Metanephros (tissue), 1 donor: ENCODE data around the gene SLC13A3. TPM values are rescaled to one million over a fixed set of nuclear protein-coding genes. Genes with fewer than 3 reads are reported as not detected.

Experiments used
- total RNA-seq: library from RNA; depleted of rRNA; stranded (reverse); fragments of >200 nt; gene quantifications from one replicate; pipeline ENCODE4 v1.2.3, GENCODE V29; 2014

Gene SLC13A3
- 13.5 TPM for total RNA-seq

DNA sequence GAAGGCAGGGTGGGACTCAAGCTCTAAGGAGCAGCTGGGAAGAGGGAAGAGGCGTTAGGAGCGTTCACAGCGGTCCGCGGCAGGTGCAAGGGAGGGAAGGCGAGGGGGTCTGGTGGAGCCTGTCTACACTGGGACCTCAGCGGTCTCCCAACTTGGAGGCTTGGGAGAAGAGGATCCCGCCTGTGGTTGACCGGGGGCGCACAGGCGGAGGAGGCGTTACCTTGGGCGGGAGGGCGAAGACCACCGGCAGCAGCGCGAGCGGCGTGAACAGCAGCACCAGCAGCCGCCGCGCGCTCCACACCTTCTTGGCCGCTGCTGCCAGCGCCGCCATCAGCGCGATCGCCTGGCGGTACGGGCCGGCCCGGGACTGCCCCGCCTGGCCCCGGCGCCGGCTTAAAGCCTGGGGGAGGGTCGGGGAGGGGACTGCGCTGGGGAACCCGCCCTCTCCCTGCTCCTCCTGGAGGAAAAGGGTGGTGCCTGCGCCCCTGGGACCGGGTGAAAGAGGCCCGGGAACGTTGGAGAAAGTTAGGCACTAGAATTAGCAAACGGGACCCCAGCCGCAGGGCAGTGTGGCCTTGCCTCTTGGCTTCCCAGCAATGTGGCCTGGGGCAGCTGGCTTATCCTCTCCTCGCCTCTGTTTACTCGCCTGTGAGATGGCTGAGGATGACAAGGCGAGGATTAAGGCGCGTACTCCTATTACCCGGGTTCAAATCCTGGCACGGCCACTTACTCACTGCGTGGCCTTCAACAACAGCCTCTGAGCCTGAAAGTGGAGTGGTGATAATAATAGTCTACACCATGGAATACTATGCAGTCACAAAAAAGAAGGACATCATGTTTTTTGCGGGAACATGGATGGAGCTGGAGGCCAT is at the start of gene SLC13A3:
Gene SLC13A3, minus strand, starts transcription at position 369 of the 872 bp plus-strand sequence. Its CDS starts 38 bp downstream, at position 331.

GRCh38 chr20:46689082-46689753 is 38.0 kb upstream of the SLC13A3 start, which contains the start of gene TP53RK:
TP53RK (minus strand) TSS chr20:46689444; CDS start chr20:46689414, 30 bp downstream.

GRCh38 chr20:46550461-46550860 is 100.8 kb downstream of the SLC13A3 start, which contains the start of gene OCSTAMP:
OCSTAMP (minus strand) TSS chr20:46550654; CDS start chr20:46550560, 94 bp downstream.

DNA sequence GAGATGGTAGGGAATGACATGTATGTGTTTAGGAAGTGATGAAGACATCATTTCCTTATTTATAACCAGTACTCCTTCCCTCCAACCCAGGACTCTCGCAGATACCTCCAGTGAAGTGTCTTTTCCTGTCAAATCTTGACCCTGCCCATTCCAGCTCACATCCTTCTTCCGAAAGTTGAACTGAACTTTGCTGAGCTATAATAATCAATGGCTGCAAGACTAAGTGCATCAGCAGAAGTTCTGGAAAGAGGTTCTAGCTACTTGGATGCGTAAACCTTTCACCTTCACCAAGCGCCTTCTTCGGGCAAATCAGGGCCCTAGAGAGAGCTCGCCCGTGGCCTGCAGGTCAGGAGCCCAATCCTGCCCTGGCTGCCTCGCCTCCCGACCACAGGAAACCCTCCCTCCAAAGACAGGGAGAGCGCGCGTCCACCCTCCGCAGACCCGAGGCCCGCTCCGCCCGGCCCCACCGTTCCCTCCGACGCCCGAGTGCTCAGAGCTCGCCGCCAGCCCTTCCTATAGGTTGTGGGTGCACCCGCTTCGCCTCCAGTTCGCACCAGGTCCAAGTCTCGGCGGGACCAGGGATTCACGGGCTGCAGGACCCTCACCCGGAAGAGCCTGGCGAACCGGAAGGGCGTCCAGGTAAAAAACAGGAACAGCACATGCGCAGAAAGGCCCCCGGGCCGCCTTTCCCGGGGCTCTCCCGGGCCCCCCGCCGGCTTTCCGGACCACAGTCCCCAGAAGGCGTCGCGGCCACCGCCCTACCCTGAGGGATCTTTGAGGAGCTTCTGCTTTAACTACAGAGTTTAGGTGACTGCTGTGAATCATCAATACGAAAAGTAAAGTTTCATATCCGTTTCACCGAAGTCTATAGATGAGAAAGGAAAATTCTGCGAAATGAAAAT is 138.1 kb downstream of the SLC13A3 start, which contains the start of gene ZNF334:
Gene ZNF334, minus strand, starts transcription at position 617 of the 902 bp plus-strand sequence. CDS start 1,457 bp downstream, outside the sequence.

Other genes starting within 250 kb of the SLC13A3 start
- gene ELMO2, start 244.8 kb downstream of the SLC13A3 start, total RNA-seq: 54.0 TPM
- gene ZNF334, start 137.9 kb downstream of the SLC13A3 start, total RNA-seq: 13.5 TPM
- not detected for gene OCSTAMP, start 100.8 kb downstream of the SLC13A3 start, total RNA-seq
- 18.5 TPM for gene TP53RK, start 38.0 kb upstream of the SLC13A3 start, total RNA-seq
- 21.3 TPM for gene SLC2A10, start 58.2 kb upstream of the SLC13A3 start, total RNA-seq
- gene EYA2, start 243.4 kb upstream of the SLC13A3 start, total RNA-seq: 1.1 TPM